ENCODE results near the gene SAP30. TPM values are rescaled to one million over a fixed set of nuclear protein-coding genes. Genes with fewer than 3 reads are reported as not detected.

SAP30 gene
- total and polyA plus RNA-seq, 10 of the 15 experiments (the other 5 are each of a cell fraction or from before 2014, with no cell fraction given), result 5.0 to 56.9 (median 23.6) TPM

DNA sequence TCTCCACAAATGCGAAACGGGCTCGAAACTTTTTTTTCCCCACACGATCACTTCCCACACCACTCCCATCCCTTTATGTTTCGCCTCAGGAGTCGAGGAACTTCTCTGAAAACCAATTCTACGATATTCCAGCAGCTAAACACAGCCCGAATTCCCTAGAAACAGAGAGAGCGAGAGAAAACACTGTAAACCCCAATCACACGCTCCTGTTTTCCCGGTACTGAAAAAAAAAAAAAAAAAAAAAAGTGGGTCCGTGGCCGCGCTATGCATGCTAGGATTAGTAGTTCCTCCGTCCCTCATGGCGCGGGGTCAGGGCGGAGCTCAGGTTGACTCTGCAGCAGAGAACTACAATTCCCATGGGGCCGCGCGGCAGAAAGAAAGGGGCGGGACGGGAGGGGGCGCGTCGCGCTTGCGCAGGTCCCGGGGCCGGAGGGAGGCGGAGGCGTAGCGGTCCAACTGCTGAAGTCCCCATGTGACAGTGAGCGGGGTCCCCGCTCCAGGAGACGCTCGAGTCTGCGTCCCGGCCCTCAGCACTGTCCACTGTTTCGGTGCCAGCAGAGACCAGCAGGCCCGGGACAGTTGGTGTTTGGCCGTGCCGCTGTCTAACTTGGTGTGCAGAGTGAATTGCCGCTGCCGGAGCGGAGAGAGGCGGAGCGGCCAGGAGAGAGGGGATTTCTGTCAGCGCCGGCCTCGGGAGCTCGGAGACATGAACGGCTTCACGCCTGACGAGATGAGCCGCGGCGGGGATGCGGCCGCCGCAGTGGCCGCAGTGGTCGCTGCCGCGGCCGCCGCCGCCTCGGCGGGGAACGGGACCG, at the start of gene SAP30 (continued):
- TF ChIP-seq WRNIP1 (IDR thresholded peaks at IDR 0.05; ENCODE audit: borderline replicate concordance, low read depth, low read length) (no peak), EZH2 (IDR thresholded peaks at IDR 0.05; ENCODE audit: borderline replicate concordance, control insufficient read depth, low read depth, low read length) (no peak), BRCA1 (IDR thresholded peaks at IDR 0.05; ENCODE audit: low read depth, low read length) (no peak), TCF3 (IDR thresholded peaks at IDR 0.05; ENCODE audit: borderline replicate concordance, insufficient read depth, low read depth, low read length) (0 out of 2 replicates have a peak, but pooled peaks have one; percentile 28), ZNF384 (IDR thresholded peaks at IDR 0.05; ENCODE audit: borderline replicate concordance, low read depth, low read length) (peak; percentile 100), TAF1 (IDR thresholded peaks at IDR 0.05; ENCODE audit: borderline replicate concordance, low read depth, low read length) (peak; percentile 9; the same call in 1 of the 2 replicates), SPI1 (IDR thresholded peaks at IDR 0.05; ENCODE audit: borderline replicate concordance, insufficient read depth, low read depth, low read length) (no peak), IKZF1 (conservative IDR thresholded peaks at IDR 0.05) (peak; percentile 72), ZNF217 (IDR thresholded peaks at IDR 0.05) (no peak), BCL11A (IDR thresholded peaks at IDR 0.05; ENCODE audit: low read depth, low read length) (no peak), STAT3 (IDR thresholded peaks at IDR 0.05; ENCODE audit: low read depth, low read length) (no peak), DPF2 (IDR thresholded peaks at IDR 0.05) (peak; percentile 71)
- TF ChIP-seq, protein P1, sequence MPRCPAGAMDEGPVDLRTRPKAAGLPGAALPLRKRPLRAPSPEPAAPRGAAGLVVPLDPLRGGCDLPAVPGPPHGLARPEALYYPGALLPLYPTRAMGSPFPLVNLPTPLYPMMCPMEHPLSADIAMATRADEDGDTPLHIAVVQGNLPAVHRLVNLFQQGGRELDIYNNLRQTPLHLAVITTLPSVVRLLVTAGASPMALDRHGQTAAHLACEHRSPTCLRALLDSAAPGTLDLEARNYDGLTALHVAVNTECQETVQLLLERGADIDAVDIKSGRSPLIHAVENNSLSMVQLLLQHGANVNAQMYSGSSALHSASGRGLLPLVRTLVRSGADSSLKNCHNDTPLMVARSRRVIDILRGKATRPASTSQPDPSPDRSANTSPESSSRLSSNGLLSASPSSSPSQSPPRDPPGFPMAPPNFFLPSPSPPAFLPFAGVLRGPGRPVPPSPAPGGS (IDR thresholded peaks at IDR 0.05; ENCODE audit: borderline replicate concordance, insufficient read depth, low read depth, low read length, poor library complexity, severe bottlenecking), result no peak
- TF ChIP-seq, protein P2, sequence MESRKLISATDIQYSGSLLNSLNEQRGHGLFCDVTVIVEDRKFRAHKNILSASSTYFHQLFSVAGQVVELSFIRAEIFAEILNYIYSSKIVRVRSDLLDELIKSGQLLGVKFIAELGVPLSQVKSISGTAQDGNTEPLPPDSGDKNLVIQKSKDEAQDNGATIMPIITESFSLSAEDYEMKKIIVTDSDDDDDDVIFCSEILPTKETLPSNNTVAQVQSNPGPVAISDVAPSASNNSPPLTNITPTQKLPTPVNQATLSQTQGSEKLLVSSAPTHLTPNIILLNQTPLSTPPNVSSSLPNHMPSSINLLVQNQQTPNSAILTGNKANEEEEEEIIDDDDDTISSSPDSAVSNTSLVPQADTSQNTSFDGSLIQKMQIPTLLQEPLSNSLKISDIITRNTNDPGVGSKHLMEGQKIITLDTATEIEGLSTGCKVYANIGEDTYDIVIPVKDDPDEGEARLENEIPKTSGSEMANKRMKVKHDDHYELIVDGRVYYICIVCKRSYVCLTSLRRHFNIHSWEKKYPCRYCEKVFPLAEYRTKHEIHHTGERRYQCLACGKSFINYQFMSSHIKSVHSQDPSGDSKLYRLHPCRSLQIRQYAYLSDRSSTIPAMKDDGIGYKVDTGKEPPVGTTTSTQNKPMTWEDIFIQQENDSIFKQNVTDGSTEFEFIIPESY (IDR thresholded peaks at IDR 0.05), result no peak
- TF ChIP-seq, protein P3, sequence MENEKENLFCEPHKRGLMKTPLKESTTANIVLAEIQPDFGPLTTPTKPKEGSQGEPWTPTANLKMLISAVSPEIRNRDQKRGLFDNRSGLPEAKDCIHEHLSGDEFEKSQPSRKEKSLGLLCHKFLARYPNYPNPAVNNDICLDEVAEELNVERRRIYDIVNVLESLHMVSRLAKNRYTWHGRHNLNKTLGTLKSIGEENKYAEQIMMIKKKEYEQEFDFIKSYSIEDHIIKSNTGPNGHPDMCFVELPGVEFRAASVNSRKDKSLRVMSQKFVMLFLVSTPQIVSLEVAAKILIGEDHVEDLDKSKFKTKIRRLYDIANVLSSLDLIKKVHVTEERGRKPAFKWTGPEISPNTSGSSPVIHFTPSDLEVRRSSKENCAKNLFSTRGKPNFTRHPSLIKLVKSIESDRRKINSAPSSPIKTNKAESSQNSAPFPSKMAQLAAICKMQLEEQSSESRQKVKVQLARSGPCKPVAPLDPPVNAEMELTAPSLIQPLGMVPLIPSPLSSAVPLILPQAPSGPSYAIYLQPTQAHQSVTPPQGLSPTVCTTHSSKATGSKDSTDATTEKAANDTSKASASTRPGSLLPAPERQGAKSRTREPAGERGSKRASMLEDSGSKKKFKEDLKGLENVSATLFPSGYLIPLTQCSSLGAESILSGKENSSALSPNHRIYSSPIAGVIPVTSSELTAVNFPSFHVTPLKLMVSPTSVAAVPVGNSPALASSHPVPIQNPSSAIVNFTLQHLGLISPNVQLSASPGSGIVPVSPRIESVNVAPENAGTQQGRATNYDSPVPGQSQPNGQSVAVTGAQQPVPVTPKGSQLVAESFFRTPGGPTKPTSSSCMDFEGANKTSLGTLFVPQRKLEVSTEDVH (IDR thresholded peaks at IDR 0.05; ENCODE audit: low read depth, partially characterized antibody), result peak; percentile 27
- TF ChIP-seq, protein P4, sequence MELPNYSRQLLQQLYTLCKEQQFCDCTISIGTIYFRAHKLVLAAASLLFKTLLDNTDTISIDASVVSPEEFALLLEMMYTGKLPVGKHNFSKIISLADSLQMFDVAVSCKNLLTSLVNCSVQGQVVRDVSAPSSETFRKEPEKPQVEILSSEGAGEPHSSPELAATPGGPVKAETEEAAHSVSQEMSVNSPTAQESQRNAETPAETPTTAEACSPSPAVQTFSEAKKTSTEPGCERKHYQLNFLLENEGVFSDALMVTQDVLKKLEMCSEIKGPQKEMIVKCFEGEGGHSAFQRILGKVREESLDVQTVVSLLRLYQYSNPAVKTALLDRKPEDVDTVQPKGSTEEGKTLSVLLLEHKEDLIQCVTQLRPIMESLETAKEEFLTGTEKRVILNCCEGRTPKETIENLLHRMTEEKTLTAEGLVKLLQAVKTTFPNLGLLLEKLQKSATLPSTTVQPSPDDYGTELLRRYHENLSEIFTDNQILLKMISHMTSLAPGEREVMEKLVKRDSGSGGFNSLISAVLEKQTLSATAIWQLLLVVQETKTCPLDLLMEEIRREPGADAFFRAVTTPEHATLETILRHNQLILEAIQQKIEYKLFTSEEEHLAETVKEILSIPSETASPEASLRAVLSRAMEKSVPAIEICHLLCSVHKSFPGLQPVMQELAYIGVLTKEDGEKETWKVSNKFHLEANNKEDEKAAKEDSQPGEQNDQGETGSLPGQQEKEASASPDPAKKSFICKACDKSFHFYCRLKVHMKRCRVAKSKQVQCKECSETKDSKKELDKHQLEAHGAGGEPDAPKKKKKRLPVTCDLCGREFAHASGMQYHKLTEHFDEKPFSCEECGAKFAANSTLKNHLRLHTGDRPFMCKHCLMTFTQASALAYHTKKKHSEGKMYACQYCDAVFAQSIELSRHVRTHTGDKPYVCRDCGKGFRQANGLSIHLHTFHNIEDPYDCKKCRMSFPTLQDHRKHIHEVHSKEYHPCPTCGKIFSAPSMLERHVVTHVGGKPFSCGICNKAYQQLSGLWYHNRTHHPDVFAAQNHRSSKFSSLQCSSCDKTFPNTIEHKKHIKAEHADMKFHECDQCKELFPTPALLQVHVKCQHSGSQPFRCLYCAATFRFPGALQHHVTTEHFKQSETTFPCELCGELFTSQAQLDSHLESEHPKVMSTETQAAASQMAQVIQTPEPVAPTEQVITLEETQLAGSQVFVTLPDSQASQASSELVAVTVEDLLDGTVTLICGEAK (IDR thresholded peaks at IDR 0.05; ENCODE audit: borderline replicate concordance), result peak; percentile 39; the same call in 1 of the 2 replicates
